Measurements from ENCODE around the gene OGFOD2. TPM values are rescaled to one million over a fixed set of nuclear protein-coding genes. Genes with fewer than 3 reads are reported as not detected.
A peak's percentile ranks its signal among the peaks of the same experiment; 100 is the strongest.

The OGFOD2 gene
- total RNA-seq, 1 donor from 2014 or later, result 20.2 TPM

- H3K4me3 Mint-ChIP-seq (ENCODE audit: unreplicated experiment), result peak overlapping the region; percentile 88
- peaks cover 3% of the 10 kb centered on the region for H3K36me3 Mint-ChIP-seq (ENCODE audit: unreplicated experiment)
- no peaks in the 10 kb centered on the region for H3K27me3 Mint-ChIP-seq (ENCODE audit: unreplicated experiment)
- peak overlapping the region; percentile 80 for H3K27ac Mint-ChIP-seq (ENCODE audit: unreplicated experiment)
- no peak for TF ChIP-seq CTCF (IDR thresholded peaks at IDR 0.05)
- H3K4me1 Mint-ChIP-seq (ENCODE audit: unreplicated experiment), result peaks cover 52% of the 10 kb centered on the region
- no peak for DNase-seq (ENCODE audit: extremely low spot score, unreplicated experiment)
- H3K9me3 Mint-ChIP-seq (ENCODE audit: unreplicated experiment), result no peaks in the 10 kb centered on the region
Observed at GRCh38 chr12:122981036-122981471, 6.0 kb downstream of the OGFOD2 start.

DNA sequence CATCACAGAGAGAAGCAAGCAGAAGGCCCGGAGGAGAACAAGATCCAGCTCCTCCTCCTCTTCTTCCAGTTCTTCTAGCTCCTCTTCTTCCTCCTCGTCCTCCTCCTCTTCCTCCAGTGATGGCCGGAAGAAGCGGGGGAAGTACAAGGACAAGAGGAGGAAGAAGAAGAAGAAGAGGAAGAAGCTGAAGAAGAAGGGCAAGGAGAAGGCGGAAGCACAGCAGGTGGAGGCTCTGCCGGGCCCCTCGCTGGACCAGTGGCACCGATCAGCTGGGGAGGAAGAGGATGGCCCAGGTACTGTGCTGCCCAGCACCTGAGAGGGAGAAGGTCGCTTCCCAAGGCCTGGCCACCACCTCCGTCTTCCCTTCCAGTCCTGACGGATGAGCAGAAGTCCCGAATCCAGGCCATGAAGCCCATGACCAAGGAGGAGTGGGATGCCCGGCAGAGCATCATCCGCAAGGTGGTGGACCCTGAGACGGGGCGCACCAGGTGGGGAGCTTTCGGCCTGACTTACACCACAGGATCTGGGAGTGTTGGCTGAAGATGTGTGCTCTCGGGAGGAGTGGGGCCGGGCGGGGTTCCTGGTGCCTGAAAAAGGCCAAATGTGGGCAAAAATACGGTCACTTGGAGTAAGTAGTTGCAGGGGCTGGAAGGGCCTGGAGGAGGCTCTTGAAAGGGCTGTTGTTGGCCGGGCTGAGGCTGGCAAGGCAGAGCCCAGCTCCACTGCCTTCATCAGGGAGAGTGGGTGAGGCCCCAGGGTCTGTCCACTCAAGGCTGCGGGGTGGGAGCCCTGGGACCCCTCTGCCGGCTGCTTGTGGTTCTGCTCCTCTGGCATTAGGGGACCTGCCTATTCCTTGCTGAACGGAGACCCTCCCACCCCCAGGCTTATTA, 6.8 kb downstream of the OGFOD2 start:
- no peak for DNase-seq (ENCODE audit: extremely low spot score, unreplicated experiment)
- peak overlapping the region; percentile 80 for H3K27ac Mint-ChIP-seq (ENCODE audit: unreplicated experiment)
- peak overlapping the region; percentile 88 for H3K4me3 Mint-ChIP-seq (ENCODE audit: unreplicated experiment)
- peaks cover 3% of the 10 kb centered on the region for H3K36me3 Mint-ChIP-seq (ENCODE audit: unreplicated experiment)
- H3K9me3 Mint-ChIP-seq (ENCODE audit: unreplicated experiment), result no peaks in the 10 kb centered on the region
- peaks cover 50% of the 10 kb centered on the region for H3K4me1 Mint-ChIP-seq (ENCODE audit: unreplicated experiment)
- TF ChIP-seq CTCF (IDR thresholded peaks at IDR 0.05), result no peak
- no peaks in the 10 kb centered on the region for H3K27me3 Mint-ChIP-seq (ENCODE audit: unreplicated experiment)

DNA sequence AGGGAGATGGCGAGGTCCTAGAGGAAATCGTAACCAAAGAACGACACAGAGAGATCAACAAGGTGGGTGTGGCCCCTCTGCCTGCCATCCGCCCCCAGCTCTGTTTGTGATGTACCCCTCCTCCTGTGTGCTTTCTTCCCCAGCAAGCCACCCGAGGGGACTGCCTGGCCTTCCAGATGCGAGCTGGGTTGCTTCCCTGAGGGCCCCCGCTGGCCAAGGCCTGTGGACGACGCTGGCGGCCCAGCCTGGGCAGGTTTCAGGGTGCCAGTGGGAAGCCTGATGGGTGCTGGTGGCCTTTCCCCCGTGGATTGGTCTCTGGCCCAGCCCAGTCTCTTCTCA, 7.4 kb downstream of the OGFOD2 start:
- Mint-ChIP-seq H3K36me3 (ENCODE audit: unreplicated experiment) (peaks cover 3% of the 10 kb centered on the region), H3K27ac (ENCODE audit: unreplicated experiment) (no peak overlapping the region), H3K4me3 (ENCODE audit: unreplicated experiment) (peak overlapping the region; percentile 88), H3K9me3 (ENCODE audit: unreplicated experiment) (no peaks in the 10 kb centered on the region), H3K27me3 (ENCODE audit: unreplicated experiment) (no peaks in the 10 kb centered on the region), H3K4me1 (ENCODE audit: unreplicated experiment) (peaks cover 47% of the 10 kb centered on the region)
- DNase-seq (ENCODE audit: extremely low spot score, unreplicated experiment), result no peak
- TF ChIP-seq CTCF (IDR thresholded peaks at IDR 0.05), result no peak

- Mint-ChIP-seq H3K27me3 (ENCODE audit: unreplicated experiment) (no peaks in the 10 kb centered on the region), H3K4me1 (ENCODE audit: unreplicated experiment) (peaks cover 42% of the 10 kb centered on the region), H3K9me3 (ENCODE audit: unreplicated experiment) (no peaks in the 10 kb centered on the region), H3K4me3 (ENCODE audit: unreplicated experiment) (peak overlapping the region; percentile 88), H3K36me3 (ENCODE audit: unreplicated experiment) (peaks cover 1% of the 10 kb centered on the region), H3K27ac (ENCODE audit: unreplicated experiment) (peak overlapping the region; percentile 68)
- TF ChIP-seq CTCF (IDR thresholded peaks at IDR 0.05), result no peak
- DNase-seq (ENCODE audit: extremely low spot score, unreplicated experiment), result no peak
Observed at GRCh38 chr12:122982963-122983788, 8.1 kb downstream of the OGFOD2 start.

All from osteocyte (in vitro differentiated cells).